HG02885 (cell line): Measurements from ENCODE around the gene TLR9.
"Not testable (repeated sequence)": the region's sequence is repeated elsewhere in the genome, so short reads cannot be mapped to it uniquely, and the experiment has no call there.

Experiments
- ATAC-seq: cut with Tn5 transposase; IDR thresholded peaks from one replicate; pipeline ENCODE4 v1.9.1; 2021; ENCODE audit warnings: mild to moderate bottlenecking; ENCODE audit not compliant: unreplicated experiment, poor library complexity

The TLR9 gene, protein sequence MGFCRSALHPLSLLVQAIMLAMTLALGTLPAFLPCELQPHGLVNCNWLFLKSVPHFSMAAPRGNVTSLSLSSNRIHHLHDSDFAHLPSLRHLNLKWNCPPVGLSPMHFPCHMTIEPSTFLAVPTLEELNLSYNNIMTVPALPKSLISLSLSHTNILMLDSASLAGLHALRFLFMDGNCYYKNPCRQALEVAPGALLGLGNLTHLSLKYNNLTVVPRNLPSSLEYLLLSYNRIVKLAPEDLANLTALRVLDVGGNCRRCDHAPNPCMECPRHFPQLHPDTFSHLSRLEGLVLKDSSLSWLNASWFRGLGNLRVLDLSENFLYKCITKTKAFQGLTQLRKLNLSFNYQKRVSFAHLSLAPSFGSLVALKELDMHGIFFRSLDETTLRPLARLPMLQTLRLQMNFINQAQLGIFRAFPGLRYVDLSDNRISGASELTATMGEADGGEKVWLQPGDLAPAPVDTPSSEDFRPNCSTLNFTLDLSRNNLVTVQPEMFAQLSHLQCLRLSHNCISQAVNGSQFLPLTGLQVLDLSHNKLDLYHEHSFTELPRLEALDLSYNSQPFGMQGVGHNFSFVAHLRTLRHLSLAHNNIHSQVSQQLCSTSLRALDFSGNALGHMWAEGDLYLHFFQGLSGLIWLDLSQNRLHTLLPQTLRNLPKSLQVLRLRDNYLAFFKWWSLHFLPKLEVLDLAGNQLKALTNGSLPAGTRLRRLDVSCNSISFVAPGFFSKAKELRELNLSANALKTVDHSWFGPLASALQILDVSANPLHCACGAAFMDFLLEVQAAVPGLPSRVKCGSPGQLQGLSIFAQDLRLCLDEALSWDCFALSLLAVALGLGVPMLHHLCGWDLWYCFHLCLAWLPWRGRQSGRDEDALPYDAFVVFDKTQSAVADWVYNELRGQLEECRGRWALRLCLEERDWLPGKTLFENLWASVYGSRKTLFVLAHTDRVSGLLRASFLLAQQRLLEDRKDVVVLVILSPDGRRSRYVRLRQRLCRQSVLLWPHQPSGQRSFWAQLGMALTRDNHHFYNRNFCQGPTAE

DNA sequence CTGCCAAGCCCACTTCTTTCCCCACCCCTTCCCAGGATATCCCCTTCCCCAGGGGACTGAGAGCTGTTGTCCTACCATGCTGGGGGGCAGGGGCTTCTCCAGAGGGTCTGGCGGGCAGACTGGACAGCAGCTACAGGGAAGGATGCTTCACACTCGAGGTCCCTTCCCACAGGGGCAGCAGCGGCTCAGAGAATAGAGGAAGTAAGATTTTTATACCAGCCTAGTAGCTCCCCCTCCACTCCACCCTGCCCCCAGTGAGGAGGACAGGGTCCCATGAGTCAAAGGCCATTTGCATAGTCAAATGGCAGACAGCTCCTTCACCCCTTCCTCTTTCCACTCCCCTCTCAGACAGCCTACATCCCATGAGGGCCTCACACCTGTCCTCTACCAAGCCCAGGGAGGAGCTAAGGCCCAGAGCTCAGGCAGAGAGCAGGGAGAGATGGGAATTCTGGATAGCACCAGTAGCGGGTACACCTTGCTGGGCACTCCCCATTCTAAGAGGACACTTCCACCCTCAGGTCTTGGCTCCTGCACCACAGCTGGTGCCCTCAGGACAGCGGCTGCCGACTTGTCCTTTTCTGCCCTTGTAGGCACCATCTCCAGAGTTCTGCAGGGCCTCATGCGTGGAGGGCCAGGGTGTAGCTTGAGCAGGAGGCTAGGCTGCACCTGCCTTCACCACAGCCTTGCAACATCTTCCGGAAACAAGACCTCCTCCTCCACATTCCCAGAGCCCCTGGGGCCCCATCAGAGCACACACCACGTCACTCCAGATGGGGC is at the start of gene TLR9:
Gene TLR9 (minus strand): TSS at position 194 of the 777 bp plus-strand sequence. CDS start 116 bp downstream, at position 78.
- ATAC-seq = peak; percentile 82

DNA sequence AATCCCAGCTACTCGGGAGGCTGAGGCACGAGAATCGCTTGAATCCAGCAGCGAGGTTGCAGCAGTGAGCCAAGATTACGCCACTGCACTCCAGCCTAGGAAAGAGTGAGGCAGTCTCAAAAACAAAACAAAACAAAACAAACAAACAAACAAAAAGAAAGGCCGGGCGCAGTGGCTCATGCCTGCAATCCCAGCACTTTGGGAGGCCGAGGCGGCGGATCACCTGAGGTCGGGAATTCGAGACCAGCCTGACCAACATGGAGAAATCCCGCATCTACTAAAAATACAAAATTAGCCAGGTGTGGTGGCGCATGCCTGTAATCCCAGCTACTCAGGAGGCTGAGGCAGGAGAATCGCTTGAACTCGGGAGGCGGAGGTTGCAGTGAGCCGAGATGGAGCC is 49.3 kb upstream of the TLR9 start:
- ATAC-seq = not testable (repeated sequence)

DNA sequence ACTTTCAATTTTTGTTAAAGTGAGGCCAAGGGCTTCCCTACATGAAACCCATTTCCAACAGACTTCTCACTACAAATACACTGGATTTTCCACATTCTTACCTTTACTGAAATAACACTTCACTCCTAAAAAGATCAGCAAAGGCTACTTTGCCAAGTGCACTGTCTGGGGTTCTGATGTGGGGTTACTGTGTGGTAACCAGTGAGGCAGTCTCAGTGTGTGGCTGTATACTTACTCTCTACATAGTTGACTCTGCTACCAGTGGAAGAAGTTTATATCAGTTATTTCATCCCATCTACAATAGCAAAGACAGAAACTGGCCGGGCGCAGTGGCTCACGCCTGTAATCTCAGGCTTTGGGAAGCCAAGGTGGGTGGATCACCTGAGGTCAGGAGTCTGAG is 47.4 kb upstream of the TLR9 start:
- ATAC-seq = no peak

DNA sequence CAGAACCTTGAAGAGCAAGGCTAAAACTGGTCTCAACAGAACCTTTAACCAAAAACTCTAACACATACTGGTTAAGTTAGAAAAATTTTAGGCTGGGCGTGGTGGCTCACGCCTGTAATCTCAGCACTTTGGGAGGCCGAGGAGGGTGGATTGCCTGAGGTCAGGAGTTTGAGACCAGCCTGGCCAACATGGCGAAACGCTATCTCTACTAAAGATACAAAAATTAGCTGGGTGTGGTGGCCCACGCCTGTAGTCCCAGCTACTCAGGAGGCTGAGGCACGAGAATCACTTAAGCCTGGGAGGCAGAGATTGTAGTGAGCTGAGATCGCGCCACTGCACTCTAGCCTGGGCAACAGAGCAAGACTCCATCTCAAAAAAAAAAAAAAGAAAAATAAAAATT is 46.7 kb upstream of the TLR9 start:
- ATAC-seq = not testable (repeated sequence)

DNA sequence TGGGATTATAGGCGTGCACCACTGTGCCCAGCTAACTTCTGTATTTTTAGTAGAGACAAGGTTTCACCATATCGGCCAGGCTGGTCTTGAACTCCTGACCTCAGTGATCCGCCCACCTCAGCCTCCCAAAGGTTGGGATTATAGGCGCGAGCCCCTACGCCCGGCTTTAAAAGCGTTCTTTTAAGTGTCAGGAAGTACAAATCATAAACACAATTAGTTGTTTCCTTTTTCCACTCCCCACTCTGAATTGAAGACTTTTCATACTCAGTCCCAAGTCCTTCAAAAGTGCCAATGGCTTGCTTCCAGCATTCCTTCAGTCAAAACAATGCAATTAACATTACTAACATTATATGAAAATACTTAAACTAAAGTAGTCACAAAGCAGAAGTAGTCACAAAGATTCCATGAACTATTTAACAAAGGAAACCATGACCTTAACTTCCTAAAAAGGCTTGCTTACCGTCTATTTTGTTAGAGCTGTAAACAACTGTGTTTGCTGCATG is 44.9 kb upstream of the TLR9 start:
- no peak for ATAC-seq

DNA sequence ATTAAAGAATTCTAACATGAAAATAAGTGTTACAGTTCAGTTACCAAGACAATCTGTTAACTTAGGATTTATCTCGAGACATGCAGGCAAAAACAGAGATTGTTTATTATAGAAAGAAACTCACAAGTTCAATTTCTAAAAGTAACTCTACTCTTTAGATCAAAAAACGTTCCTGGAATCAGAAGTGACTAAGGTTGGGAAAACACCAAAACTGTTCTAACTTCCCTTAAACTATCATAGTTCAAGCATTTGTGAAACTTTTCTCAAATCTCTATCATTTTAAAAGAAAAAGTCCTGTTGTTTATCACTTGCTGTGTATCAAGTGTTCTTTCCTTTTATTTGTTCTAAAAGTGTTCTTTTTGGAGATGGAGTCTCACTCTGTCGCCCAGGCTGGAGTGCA is 44.3 kb upstream of the TLR9 start:
- ATAC-seq = no peak

DNA sequence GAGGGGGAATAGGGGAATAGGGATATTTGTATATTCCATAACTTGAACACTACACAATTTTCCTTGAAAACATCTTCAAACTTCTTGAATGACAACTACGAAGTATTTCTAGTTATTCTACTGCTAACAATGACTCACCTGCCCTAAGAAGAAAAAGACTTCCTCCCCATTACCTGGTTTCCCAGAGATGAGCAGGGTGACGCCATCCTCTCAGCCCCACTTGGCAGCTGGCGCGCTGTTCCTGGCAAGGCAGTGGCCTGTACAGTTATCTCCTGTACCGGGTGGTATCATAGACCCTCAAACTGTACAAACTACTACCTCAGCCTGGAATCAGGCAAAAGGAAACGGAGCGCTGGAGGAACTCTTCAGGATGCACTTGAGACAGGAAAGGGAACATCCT is 42.6 kb upstream of the TLR9 start:
- no peak for ATAC-seq

DNA sequence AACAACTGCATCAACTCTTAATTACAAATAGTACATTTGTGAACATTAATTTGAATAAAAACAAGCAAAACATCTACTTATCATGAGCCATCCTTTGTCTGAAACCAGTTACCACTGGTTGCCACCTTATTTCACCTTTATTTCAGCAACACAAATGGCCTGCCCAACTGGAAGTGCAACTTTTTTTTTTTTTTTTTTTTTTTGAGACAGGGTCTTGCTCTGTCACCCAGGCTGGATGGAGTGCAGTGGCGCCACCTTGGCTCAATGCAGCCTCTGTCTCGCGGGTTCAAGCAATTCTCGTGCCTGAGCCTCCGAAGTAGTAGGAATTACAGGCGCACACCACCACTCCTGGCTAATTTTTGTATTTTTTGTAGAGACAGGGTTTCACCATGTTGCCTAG is 39.9 kb upstream of the TLR9 start:
- ATAC-seq = no peak

DNA sequence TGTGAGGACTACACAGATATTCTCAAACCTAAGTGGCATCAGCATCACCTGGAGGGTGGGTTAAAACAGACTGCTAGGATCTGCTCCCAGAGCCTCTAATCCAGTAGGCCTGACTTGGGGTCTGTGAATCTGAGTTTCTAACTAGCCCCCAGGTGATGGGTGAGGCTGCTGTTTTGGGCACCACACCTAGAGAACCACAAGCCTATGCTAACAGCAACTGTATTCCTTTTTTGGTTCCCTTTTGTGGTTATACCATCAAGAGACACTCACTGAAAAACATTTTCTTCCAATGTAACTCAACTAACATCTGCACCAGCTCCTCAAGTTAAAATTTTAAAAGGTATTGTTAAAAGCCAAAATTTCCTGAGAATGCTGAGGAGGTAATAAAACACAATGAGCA is 37.0 kb upstream of the TLR9 start:
- no peak for ATAC-seq

DNA sequence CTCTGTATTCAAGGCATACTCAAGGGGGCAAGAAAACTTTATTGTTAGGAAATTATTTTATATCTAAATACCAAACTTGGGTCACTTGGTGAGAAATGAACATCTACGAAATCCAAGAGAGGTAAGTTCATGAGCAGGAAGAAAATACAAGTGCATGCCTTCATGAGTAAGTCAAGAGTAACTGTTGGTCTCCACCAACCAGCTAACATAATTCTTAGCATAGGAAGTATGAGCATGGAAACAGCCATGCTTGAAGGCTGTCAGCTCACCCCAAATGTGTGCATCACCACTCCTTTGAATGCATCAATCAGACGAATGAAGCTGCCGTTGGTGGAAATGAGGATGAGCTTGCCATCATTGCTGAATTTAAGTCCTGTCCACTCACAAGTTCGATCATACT is 34.0 kb upstream of the TLR9 start:
- no peak for ATAC-seq

DNA sequence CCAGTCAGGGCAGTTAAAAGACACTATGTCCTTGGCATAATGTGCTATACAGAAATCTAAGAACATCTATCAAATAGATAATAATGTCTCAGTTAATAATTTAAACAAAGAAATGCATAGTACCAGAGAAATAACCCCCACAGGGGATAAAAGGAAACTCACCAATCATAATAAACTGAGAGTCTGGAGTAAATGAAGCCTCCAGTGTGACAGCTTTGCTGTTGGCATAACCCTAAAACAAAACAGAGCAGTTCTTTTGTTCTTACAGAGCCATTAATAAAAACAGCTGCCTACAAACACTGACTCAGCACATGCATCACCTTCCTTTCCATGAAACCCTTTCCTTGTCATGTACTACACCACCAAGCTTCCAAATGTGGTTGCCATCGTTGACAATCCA is 33.6 kb upstream of the TLR9 start:
- ATAC-seq = no peak

DNA sequence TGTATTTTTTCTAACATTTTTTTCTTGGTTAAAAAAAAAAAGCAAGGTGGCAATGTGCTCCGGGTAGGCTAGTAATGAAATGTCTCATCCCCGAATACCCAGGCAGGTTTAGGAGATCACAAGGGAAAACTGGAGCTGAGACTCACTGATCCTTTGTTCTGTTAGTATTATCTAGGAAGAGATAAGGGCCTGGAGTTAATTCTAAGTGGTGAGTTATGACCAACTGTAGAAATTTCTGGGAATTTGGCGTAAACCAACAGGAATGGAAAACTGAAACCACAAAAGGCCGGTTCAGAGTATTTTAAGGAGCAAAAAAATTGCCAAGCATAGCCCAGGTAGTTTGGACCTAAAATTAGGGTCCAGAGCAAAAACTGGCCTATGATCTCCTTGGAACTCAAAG is 32.5 kb upstream of the TLR9 start:
- ATAC-seq = no peak

DNA sequence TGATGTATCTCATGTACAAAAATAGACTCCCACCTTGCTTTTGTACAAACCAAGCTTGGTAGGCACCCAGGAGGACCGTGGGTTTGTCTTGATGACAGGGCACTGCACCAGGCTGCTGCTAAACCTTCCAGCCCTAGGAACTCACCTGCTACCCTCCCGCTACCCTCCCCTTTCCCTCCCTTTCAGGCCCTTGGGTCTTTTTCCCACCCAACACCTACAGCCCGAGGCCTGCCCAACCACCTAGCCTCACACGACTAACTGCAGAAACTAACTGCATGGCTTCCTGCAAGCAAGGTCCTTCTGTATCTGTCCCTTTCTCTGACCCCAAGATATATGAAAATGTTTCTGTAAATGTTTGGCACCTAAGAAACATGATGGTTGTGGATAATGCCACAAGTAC is 31.2 kb upstream of the TLR9 start:
- no peak for ATAC-seq

DNA sequence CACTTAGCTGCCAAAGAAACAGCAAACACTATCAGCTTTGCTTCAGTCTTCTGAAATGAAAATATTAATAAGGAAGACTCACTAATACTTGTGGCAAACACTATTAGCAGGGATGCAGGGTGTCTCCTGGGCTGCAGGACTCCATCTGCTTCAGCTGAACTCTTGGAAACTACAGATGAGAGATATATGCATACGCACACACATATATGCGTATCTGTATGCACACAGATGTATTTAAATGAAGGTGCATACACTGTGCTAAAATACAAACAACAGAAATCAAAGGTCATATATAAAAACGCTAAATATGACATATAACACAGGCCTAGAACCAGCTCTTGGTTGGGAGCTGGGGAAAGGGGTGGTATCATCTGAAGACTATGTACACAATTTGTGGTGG is 30.7 kb upstream of the TLR9 start:
- ATAC-seq = no peak

DNA sequence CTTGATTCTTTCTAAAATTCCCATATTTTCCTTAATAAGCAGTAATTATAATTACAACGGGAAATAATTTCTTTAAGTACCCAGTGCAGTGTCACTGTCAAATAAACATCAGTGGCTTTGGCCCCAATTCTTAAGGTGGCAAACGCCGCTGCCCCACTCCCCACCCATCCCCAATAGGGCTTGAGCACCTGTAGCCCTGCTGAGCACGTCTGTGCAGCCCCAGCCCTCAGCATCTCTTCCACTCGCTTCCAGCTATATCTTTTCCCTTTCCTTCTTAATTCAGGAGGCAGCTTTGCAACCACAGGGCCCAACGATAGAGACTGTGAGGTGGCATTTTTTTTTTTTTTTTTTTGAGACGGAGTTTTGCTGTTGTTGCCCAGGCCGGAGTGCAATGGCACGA is 29.2 kb upstream of the TLR9 start:
- ATAC-seq = no peak

DNA sequence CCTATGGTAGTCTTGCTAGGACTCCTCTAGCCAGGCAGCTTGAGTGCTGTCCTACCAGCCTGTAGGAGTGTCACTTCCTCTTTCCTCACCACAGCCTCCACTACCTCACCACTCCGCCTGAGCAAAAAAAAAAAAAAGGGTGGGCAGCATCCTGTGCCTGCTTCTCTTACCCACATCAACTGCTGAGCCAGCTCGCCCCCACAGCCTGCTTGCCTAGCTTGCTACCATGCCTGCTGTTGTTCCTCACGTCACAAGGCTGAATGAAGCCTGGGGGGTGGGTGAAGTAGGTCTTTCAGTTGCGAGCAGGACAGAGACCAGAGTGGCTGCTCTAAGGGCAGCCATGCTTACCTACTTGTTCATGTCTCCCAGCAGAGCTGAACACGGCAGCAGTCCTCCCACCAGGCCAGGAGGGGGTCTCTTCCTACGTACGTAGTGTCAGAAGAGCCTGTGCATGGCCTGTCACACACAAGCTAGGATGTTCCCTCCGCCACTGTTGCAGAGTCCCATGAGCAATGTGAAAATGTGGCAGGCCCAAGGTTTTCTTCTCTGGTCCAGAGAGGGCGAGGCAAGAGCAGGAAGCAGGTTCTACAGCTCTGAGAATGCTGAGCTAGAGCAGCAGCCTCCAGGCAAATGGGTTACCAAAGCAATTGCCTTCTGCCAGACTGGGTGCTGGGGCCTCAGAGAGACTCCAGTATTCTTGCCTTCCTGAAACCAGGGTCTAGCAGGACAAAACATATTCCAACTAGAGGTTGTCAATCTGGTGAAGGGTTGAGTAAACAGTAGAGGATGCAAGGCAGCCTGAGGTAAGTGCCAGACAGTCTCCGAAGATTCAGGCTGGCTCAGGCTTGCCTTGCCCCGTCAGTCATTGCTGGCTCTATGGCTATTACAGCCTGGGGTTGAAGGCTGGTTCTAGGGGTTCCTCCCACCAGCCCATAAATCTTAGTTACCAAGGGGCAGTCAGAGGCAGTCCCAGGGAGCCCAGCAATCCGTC is 28.2 kb upstream of the TLR9 start:
- ATAC-seq = peak; percentile 90

DNA sequence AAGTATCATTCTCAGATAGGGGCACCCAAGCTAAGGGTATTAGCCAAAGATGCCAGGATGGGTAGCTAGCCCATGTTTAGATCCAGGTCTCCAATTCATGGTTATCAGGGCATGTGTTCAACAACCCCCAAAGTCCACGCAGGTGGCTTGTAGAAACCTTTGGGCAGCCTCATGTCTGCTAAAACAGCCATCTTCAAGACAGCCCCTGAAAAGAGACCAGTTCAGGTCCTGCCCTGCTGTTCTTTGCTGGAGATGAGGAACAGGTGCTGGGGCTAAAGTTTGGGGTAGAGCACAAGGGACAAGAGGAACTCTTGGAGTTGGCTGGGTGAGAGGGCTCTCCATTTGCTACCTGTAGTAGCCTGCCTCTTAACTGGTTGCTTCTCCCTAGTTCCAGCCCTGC is 24.7 kb upstream of the TLR9 start:
- no peak for ATAC-seq

DNA sequence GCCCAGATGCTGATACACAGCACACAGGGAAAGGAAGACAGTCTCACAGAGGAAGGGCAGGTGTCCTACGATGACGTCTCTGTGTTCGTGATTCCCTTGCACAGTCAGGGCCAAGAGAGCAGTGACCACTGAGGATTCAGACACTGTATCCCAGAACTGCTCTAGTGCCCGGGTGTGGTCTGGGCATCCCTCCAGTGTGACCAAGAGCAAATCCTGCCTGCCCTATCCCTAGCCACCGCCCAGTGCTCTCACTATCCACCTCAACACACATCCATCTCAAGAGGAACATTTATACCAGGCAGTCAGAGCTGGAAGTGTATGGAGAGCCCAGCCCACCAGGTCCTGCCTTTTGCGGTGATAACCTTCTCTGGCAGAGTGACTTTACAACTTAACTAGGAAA is 24.2 kb upstream of the TLR9 start:
- ATAC-seq = no peak
